RWPE2 (cell line): Measurements from ENCODE around the gene ALOX5AP.

Experiments used
- ATAC-seq: fragments of 200-7000 bp; cut with Tn5 transposase; 3 replicates; pipeline ENCODE4 v1.9.1; 2021; ENCODE audit warnings: low read depth
- DNase-seq: peaks from one replicate; pipeline ENCODE4 v3.0.0-alpha.2; 2020; ENCODE audit warnings: low spot score
- H3K27ac ChIP-seq: fragments of 450-650 bp; 2 replicates; pipeline ENCODE4 v1.5.1; 2017; ENCODE audit warnings: mild to moderate bottlenecking; ENCODE audit not compliant: poor library complexity, severe bottlenecking
- H3K27me3 ChIP-seq: fragments of 250-450 bp; sonication (Bioruptor Pico); 2 replicates; pipeline ENCODE4 v1.5.1; 2021; ENCODE audit warnings: mild to moderate bottlenecking, moderate library complexity; ENCODE audit not compliant: insufficient read depth, poor library complexity, severe bottlenecking
- H3K36me3 ChIP-seq: fragments of 250-450 bp; sonication (Bioruptor Pico); 2 replicates; pipeline ENCODE4 v1.5.1; 2020; ENCODE audit warnings: low read depth, mild to moderate bottlenecking, moderate library complexity
- H3K4me1 ChIP-seq: fragments of 250-450 bp; sonication (Bioruptor Pico); 2 replicates; pipeline ENCODE4 v1.5.1; 2021; ENCODE audit warnings: mild to moderate bottlenecking, moderate library complexity; ENCODE audit not compliant: insufficient read depth, poor library complexity, severe bottlenecking
- H3K4me3 ChIP-seq: fragments of 250-450 bp; sonication (Bioruptor Pico); 2 replicates; pipeline ENCODE4 v1.5.1; 2021; ENCODE audit warnings: mild to moderate bottlenecking, moderate library complexity; ENCODE audit not compliant: severe bottlenecking
- H3K9me3 ChIP-seq: fragments of 250-450 bp; sonication (Bioruptor Pico); 2 replicates; pipeline ENCODE4 v1.5.1; 2021; ENCODE audit warnings: mild to moderate bottlenecking, moderate library complexity; ENCODE audit not compliant: severe bottlenecking
- TF ChIP-seq, protein P1 (sequence below): fragments of 450-650 bp; IDR thresholded peaks from one replicate; pipeline ENCODE4 v1.5.1; 2017; ENCODE audit warnings: mild to moderate bottlenecking, moderate library complexity; ENCODE audit not compliant: poor library complexity, severe bottlenecking

Gene ALOX5AP

DNA sequence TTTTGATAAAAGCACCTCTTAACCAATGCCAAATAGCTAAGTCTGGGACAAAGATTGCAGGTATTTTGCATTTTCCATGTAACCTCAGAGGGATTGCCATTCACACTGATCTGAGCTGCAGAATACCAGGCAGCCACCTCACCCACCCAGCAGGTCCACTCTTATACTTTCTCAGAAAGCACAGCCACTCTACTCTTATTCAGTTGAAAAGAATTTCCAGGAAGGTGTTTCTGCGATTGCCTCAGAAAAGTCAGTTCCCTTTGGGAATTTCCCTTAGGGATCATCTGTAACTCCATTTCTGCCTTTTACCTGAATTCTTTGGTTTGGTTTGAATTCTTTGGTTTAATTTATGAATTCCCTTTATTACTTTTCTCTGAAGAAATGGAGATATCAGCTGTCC lies 904 bp upstream of the ALOX5AP start:
- no peaks in the 10 kb centered on the region for H3K27me3 ChIP-seq
- H3K36me3 ChIP-seq, result no peaks in the 10 kb centered on the region
- peaks cover 19% of the 10 kb centered on the region for H3K4me1 ChIP-seq
- H3K9me3 ChIP-seq, result no peaks in the 10 kb centered on the region
- TF ChIP-seq, protein P1, sequence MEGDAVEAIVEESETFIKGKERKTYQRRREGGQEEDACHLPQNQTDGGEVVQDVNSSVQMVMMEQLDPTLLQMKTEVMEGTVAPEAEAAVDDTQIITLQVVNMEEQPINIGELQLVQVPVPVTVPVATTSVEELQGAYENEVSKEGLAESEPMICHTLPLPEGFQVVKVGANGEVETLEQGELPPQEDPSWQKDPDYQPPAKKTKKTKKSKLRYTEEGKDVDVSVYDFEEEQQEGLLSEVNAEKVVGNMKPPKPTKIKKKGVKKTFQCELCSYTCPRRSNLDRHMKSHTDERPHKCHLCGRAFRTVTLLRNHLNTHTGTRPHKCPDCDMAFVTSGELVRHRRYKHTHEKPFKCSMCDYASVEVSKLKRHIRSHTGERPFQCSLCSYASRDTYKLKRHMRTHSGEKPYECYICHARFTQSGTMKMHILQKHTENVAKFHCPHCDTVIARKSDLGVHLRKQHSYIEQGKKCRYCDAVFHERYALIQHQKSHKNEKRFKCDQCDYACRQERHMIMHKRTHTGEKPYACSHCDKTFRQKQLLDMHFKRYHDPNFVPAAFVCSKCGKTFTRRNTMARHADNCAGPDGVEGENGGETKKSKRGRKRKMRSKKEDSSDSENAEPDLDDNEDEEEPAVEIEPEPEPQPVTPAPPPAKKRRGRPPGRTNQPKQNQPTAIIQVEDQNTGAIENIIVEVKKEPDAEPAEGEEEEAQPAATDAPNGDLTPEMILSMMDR, result no peak
- no peak overlapping the region for H3K4me3 ChIP-seq
- ATAC-seq, result peak; percentile 98
- peak; percentile 74 for DNase-seq
- peak overlapping the region; percentile 67 for H3K27ac ChIP-seq

DNA sequence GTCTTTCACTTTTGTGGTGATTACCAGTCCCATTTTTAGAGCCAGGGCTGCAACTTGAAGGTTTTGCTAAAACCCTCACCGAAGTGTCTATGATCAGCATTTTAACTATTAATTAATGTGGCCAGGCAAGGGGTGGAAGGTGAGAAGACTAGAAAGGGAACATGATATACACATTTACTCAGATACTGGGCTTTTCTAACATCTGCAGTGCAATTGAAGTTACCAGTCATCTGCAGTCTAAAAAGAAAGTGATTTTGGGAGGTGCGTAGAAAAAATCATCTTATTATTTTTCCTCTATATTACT lies 481 bp downstream of the ALOX5AP start:
- TF ChIP-seq, protein P1, result no peak
- Histone ChIP-seq H3K4me1 (peaks cover 33% of the 10 kb centered on the region), H3K27me3 (no peaks in the 10 kb centered on the region), H3K9me3 (no peaks in the 10 kb centered on the region), H3K27ac (peak overlapping the region; percentile 67), H3K4me3 (no peak overlapping the region), H3K36me3 (no peaks in the 10 kb centered on the region)
- ATAC-seq (no peak), DNase-seq (no peak)

DNA sequence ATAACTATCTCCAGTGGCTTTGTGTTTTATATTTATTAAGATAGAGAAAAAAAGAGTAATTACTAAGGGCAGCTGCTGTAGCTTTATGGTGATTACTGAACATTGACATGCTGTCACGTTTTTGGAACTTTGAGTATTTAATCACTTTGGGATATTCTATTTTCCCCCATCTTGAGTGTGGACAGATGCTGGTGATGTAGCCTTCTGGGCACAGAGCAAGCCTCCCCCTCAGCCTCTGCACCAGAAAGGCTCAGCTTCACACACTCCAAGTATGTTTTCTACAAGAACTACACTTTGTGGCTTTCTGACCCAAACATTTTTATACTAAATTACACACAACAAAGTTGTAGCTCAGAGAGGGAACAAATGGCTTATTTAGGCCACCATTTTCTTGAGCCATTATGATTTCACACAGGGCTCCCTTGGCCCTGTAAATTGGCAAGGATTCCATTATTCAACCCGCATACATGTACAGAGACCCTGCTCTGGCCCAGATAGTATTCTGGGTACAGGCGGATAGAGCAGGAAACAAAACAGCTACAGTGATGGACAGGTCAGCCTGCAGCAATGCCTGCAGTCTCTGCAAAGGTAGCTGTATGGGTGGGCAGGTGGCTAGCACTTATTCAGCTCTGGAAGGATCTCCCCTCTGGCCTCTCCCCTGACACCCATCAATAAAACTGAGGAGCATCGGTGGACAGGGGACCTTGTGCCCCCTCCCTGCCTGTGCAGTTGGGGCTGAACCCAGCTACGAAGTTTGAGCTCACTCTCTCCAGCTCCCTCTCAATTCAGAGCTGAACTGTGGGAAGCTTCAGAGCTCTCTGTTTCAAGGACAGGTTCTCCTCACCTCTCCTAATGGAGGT lies 1.3 kb downstream of the ALOX5AP start:
- H3K4me3 ChIP-seq, result no peak overlapping the region

DNA sequence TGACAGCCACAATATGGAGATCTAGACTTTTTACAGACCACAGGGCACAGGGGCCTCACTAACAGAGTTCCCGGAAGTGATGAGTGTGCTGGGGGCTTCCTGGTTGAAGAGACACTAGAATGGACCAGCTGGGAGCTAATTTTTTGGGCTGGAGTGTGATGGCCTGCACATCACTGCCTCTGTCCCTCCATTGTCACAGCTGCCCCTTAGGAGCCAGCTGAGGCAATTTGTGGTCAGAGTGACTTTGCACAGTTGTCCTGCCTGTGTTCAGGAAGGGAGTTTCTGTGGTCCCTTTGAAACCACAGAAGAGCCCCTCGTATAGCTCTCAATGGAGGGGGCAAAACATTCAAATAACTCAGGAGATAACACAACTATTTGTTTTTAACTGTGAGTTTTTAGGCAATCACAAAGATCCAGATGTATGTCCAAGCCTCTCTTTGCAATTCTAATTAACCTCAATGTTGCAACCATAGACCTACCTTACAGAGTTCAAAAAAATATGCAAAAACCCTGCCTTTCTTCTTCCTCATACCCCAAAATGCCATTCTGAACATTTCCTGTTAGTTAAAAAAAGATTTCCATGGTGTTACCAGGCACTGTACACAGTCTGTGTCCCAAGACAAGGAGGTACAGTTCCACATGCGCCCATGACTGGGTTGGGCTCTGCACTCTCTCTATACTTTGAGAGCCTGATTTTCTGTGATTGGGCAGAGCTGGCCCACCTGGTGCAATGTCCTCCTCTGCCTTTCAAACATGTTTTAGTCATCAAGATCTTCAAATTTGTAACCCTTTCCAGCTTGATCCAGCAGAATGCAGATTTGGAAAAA lies 2.4 kb downstream of the ALOX5AP start:
- ATAC-seq (no peak), DNase-seq (no peak)
- no peaks in the 10 kb centered on the region for H3K36me3 ChIP-seq

More for the DNA sequence above, 1.3 kb downstream of the ALOX5AP start:
- Histone ChIP-seq H3K4me1 (peaks cover 34% of the 10 kb centered on the region), H3K27me3 (no peaks in the 10 kb centered on the region), H3K27ac (no peak overlapping the region), H3K9me3 (no peaks in the 10 kb centered on the region), H3K36me3 (no peaks in the 10 kb centered on the region)
- TF ChIP-seq, protein P1, result no peak
- no peak for DNase-seq
- ATAC-seq, result no peak

More for the DNA sequence above, 2.4 kb downstream of the ALOX5AP start:
- H3K27me3 ChIP-seq, result no peaks in the 10 kb centered on the region
- TF ChIP-seq, protein P1, result no peak
- H3K9me3 ChIP-seq, result no peaks in the 10 kb centered on the region
- no peak overlapping the region for H3K4me3 ChIP-seq
- H3K27ac ChIP-seq, result no peak overlapping the region
- peaks cover 34% of the 10 kb centered on the region for H3K4me1 ChIP-seq
